ENCODE data around the gene COPS9.

DNA sequence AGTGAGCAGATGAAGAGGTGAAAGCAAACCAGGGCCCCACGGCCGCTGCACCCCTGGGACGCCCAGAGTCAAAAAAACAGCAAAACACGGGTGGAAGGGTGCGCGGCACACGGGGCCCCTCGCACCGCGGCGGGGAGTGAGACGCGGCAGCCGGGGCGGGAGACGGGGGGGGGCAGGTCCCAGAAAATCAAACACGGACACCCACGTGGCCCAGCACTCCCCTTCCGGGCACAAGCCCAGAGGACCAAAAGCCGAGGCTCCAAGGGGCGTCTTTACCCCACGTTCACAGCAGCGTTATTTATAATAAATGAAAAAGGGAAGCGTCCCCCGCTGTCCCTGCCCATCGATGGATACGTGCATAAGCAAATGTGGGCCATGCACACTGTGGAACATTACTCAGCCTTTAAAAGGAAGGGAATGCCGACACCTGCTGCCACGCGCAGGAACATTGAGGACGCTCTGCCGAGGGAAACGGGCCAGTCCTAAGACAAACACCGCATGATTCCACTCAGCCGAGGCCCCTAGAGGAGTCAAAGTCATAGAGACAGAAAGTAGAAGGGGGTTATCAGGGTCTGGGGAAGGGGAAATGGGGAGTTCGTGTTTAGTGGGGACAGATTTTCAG is 677 bp upstream of the COPS9 start:
- TF ChIP-seq, protein P1, sequence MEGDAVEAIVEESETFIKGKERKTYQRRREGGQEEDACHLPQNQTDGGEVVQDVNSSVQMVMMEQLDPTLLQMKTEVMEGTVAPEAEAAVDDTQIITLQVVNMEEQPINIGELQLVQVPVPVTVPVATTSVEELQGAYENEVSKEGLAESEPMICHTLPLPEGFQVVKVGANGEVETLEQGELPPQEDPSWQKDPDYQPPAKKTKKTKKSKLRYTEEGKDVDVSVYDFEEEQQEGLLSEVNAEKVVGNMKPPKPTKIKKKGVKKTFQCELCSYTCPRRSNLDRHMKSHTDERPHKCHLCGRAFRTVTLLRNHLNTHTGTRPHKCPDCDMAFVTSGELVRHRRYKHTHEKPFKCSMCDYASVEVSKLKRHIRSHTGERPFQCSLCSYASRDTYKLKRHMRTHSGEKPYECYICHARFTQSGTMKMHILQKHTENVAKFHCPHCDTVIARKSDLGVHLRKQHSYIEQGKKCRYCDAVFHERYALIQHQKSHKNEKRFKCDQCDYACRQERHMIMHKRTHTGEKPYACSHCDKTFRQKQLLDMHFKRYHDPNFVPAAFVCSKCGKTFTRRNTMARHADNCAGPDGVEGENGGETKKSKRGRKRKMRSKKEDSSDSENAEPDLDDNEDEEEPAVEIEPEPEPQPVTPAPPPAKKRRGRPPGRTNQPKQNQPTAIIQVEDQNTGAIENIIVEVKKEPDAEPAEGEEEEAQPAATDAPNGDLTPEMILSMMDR (IDR thresholded peaks at IDR 0.05): no peak
- no peak for TF ChIP-seq POLR2AphosphoS5 (IDR thresholded peaks at IDR 0.05)
- TF ChIP-seq POLR2A (IDR thresholded peaks at IDR 0.05; ENCODE audit: low read depth): no peak
- no peak for TF ChIP-seq EP300 (IDR thresholded peaks at IDR 0.05)

Measured in esophagus muscularis mucosa (tissue), 4 donors.